Measurements from ENCODE around the gene IGF2BP2. TPM values are rescaled to one million over a fixed set of nuclear protein-coding genes. Genes with fewer than 3 reads are reported as not detected.

The IGF2BP2 gene
- total and polyA plus RNA-seq, 9 of the 15 experiments (the other 6 are each of a cell fraction or from before 2014, with no cell fraction given) = 3.2 to 59.6 (median 30.5) TPM

DNA sequence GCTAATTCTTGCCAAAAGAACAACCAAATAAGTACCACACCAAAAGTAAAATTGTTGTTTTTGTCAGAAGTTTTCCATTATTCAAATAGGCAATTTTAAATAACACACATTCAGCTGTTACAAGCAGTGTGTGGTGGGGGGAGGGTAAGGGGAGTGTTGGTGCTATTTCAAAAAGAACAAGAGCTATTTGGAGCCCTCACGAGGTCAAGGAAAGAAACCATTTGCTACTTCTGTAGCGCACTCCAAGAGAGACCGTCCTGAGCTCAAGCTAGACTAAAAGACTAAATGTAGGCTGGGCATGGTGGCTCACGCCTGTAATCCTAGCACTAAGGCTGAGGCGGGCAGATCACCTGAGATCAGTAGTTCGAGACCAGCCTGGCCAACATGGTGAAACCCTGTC is 21.2 kb upstream of the IGF2BP2 start (continued):
- TF ChIP-seq, protein P1, sequence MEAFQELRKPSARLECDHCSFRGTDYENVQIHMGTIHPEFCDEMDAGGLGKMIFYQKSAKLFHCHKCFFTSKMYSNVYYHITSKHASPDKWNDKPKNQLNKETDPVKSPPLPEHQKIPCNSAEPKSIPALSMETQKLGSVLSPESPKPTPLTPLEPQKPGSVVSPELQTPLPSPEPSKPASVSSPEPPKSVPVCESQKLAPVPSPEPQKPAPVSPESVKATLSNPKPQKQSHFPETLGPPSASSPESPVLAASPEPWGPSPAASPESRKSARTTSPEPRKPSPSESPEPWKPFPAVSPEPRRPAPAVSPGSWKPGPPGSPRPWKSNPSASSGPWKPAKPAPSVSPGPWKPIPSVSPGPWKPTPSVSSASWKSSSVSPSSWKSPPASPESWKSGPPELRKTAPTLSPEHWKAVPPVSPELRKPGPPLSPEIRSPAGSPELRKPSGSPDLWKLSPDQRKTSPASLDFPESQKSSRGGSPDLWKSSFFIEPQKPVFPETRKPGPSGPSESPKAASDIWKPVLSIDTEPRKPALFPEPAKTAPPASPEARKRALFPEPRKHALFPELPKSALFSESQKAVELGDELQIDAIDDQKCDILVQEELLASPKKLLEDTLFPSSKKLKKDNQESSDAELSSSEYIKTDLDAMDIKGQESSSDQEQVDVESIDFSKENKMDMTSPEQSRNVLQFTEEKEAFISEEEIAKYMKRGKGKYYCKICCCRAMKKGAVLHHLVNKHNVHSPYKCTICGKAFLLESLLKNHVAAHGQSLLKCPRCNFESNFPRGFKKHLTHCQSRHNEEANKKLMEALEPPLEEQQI (IDR thresholded peaks at IDR 0.05) = peak; percentile 49; the same call in 1 of the 2 replicates
- TF ChIP-seq, protein P2, sequence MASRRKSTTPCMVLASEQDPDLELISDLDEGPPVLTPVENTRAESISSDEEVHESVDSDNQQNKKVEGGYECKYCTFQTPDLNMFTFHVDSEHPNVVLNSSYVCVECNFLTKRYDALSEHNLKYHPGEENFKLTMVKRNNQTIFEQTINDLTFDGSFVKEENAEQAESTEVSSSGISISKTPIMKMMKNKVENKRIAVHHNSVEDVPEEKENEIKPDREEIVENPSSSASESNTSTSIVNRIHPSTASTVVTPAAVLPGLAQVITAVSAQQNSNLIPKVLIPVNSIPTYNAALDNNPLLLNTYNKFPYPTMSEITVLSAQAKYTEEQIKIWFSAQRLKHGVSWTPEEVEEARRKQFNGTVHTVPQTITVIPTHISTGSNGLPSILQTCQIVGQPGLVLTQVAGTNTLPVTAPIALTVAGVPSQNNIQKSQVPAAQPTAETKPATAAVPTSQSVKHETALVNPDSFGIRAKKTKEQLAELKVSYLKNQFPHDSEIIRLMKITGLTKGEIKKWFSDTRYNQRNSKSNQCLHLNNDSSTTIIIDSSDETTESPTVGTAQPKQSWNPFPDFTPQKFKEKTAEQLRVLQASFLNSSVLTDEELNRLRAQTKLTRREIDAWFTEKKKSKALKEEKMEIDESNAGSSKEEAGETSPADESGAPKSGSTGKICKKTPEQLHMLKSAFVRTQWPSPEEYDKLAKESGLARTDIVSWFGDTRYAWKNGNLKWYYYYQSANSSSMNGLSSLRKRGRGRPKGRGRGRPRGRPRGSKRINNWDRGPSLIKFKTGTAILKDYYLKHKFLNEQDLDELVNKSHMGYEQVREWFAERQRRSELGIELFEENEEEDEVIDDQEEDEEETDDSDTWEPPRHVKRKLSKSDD (conservative IDR thresholded peaks at IDR 0.05; ENCODE audit: low read length) = no peak

DNA sequence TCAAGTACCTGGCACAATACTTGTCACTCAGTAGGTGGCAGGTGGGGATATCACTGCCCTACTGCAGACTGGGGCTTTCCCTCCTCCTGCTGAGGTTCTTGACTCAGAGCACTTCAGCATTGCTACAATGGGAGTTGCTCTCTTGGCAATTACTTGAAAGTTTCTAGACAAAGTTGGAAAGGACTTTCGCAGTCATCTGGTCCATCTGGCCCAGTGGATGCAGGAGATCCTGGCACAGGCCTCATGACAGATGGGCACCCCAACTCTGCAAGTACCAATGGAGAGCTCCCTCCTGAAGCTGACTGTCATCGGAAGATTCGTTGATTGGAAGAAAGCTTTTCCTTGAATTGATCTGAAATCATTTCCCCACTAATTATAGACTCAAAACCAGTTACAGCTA is 19.2 kb upstream of the IGF2BP2 start:
- FAIRE-seq = no peak
- no peak overlapping the region for H3K4me2 ChIP-seq (ENCODE audit: insufficient read depth, low read length)

More for the DNA sequence above, 19.2 kb upstream of the IGF2BP2 start:
- Histone ChIP-seq H3K79me2 (ENCODE audit: control insufficient read depth, insufficient read depth, low read length) (no peaks in the 10 kb centered on the region), H3K4me1 (replicated peaks in 1 of 2; ENCODE audit: control insufficient read depth in 2 of 2, insufficient read depth in 2 of 2, low read length in 2 of 2) (no peaks in the 10 kb centered on the region; a peak in 1 of 5 replicates), H3K36me3 (ENCODE audit: control insufficient read depth, insufficient read depth, low read length) (no peaks in the 10 kb centered on the region), H3K27ac (ENCODE audit: extremely low read depth, low read depth, low read length) (no peak overlapping the region), H3K9me1 (ENCODE audit: control insufficient read depth, insufficient read depth, low read length) (no peaks in the 10 kb centered on the region), H3K27me3 (ENCODE audit: control insufficient read depth in 2 of 2, insufficient read depth in 2 of 2, low read length in 2 of 2) (no peaks in the 10 kb centered on the region), H2AFZ (ENCODE audit: low read depth, low read length) (no peak overlapping the region), H3K9ac (ENCODE audit: insufficient read depth in 1 of 2, low read depth in 2 of 2, low read length in 2 of 2) (no peak overlapping the region), H3K9me3 (replicated peaks; ENCODE audit: control insufficient read depth, insufficient read depth, low read depth, low read length) (no peaks in the 10 kb centered on the region), H4K20me1 (replicated peaks; ENCODE audit: control insufficient read depth, insufficient read depth, low read length) (no peaks in the 10 kb centered on the region), H3K4me3 (no peak overlapping the region)
- in situ Hi-C loops (cut with MboI) (no loop called here), intact Hi-C loops (cut with micrococcal nuclease) (no loop called here)
- 46% methylated on average over 3 of the region's 3 CpGs for WGBS (ENCODE audit: insufficient coverage, low coverage, missing lambda C conversion rate)
- ChIA-PET POLR2A (no interaction called here), CTCF (ENCODE audit: low intra/inter-chr PET ratio) (no interaction called here)
- ATAC-seq = no peak
- no TSS peak for BruUV-seq (replicated peaks)
- no peak for DNase-seq (ENCODE audit: extremely low read depth in 1 of 4, low spot score in 3 of 4)
- TF ChIP-seq POLR2H (tag; IDR thresholded peaks at IDR 0.05; ENCODE audit: low read depth) = no peak
- no peak for TF ChIP-seq CSDE1 (IDR thresholded peaks at IDR 0.05)
